C1 segment of cervical spinal cord (tissue), 14 donors: Measurements from ENCODE around the gene HOXC12.

Experiments
- DNase-seq, 14 donors: peaks; one replicate each; lab custom pipeline; 2025; lab: John Stamatoyannopoulos, UW

Gene HOXC12

GRCh38 chr12:53956251-53956887 is 1.7 kb downstream of the HOXC12 start:
- DNase-seq, result no peak

GRCh38 chr12:53956914-53957536 is 2.3 kb downstream of the HOXC12 start:
- no peak for DNase-seq

- no peak for DNase-seq
Measured at GRCh38 chr12:53958128-53958527, 3.4 kb downstream of the HOXC12 start.

- DNase-seq, result no peak
Measured at GRCh38 chr12:53959314-53959713, 4.6 kb downstream of the HOXC12 start.

GRCh38 chr12:53960187-53961024 is 5.7 kb downstream of the HOXC12 start:
- no peak for DNase-seq

GRCh38 chr12:53961025-53961761 is 6.5 kb downstream of the HOXC12 start:
- no peak for DNase-seq

- DNase-seq, result no peak
Measured at GRCh38 chr12:53963005-53963404, 8.3 kb downstream of the HOXC12 start.

GRCh38 chr12:53963434-53964314 is 9.0 kb downstream of the HOXC12 start:
- DNase-seq, result no peak

GRCh38 chr12:53964315-53964713 is 9.6 kb downstream of the HOXC12 start:
- no peak for DNase-seq

GRCh38 chr12:53965281-53966084 is 10.8 kb downstream of the HOXC12 start:
- DNase-seq, result no peak

- DNase-seq, result no peak
Measured at GRCh38 chr12:53966085-53966384, 11.3 kb downstream of the HOXC12 start.

GRCh38 chr12:53966385-53967133 is 11.9 kb downstream of the HOXC12 start:
- DNase-seq, result no peak

GRCh38 chr12:53967421-53967925 is 12.8 kb downstream of the HOXC12 start:
- DNase-seq, result no peak

GRCh38 chr12:53968214-53969127 is 13.8 kb downstream of the HOXC12 start:
- no peak for DNase-seq

GRCh38 chr12:53969588-53970259 is 15.0 kb downstream of the HOXC12 start:
- no peak for DNase-seq

GRCh38 chr12:53970451-53970850 is 15.7 kb downstream of the HOXC12 start:
- DNase-seq, result no peak

GRCh38 chr12:53971129-53971528 is 16.4 kb downstream of the HOXC12 start:
- no peak for DNase-seq

GRCh38 chr12:53971686-53972085 is 17.0 kb downstream of the HOXC12 start:
- DNase-seq, result no peak
